Inferior parietal cortex (tissue), 1 donor: Measurements from ENCODE around the gene CNPY2.
"Not testable (repeated sequence)": the region's sequence is repeated elsewhere in the genome, so short reads cannot be mapped to it uniquely, and the experiment has no call there.

Source experiments
- DNase-seq: peaks from one replicate; pipeline ENCODE4 v3.0.0-alpha.2; 2016; ENCODE audit errors: extremely low spot score

Gene CNPY2

GRCh38 chr12:56315622-56316473, at the start of gene CNPY2:
CNPY2 (minus strand) TSS chr12:56315988; CDS start chr12:56315217, 771 bp downstream.
- peak; percentile 92 for DNase-seq

GRCh38 chr12:56362130-56363059, 46.6 kb upstream of the CNPY2 start, which contains the start of gene APOF:
APOF (minus strand) TSS chr12:56362857; CDS start chr12:56362745, 112 bp downstream.
- DNase-seq = no peak

GRCh38 chr12:56361487-56362129, 45.8 kb upstream of the CNPY2 start:
- no peak for DNase-seq

- peak; percentile 99 for DNase-seq
Observed at GRCh38 chr12:56359851-56360767, 44.3 kb upstream of the CNPY2 start, which contains the start of gene STAT2. STAT2 (minus strand) TSS chr12:56360107; CDS start chr12:56356571, 3,536 bp downstream.

GRCh38 chr12:56358836-56359532, 43.2 kb upstream of the CNPY2 start:
- DNase-seq = peak; percentile 63

- DNase-seq = no peak
Observed at GRCh38 chr12:56351325-56351724, 35.5 kb upstream of the CNPY2 start.

GRCh38 chr12:56350662-56351061, 34.9 kb upstream of the CNPY2 start:
- no peak for DNase-seq

- no peak for DNase-seq
Observed at GRCh38 chr12:56348776-56349175, 33.0 kb upstream of the CNPY2 start.

GRCh38 chr12:56347255-56347654, 31.5 kb upstream of the CNPY2 start:
- not testable (repeated sequence) for DNase-seq

GRCh38 chr12:56346675-56347074, 30.9 kb upstream of the CNPY2 start:
- no peak for DNase-seq

GRCh38 chr12:56342290-56342689, 26.5 kb upstream of the CNPY2 start:
- DNase-seq = not testable (repeated sequence)

GRCh38 chr12:56341616-56342015, 25.8 kb upstream of the CNPY2 start:
- no peak for DNase-seq

- no peak for DNase-seq
Observed at GRCh38 chr12:56339158-56339422, 23.3 kb upstream of the CNPY2 start.

GRCh38 chr12:56338308-56339157, 22.7 kb upstream of the CNPY2 start, which contains the start of gene IL23A:
IL23A (plus strand) TSS chr12:56338884; CDS start chr12:56339045, 161 bp downstream.
- no peak for DNase-seq

- DNase-seq = no peak
Observed at GRCh38 chr12:56337753-56338251, 22.0 kb upstream of the CNPY2 start.

GRCh38 chr12:56336361-56337167, 20.8 kb upstream of the CNPY2 start:
- DNase-seq = peak; percentile 15

- not testable (repeated sequence) for DNase-seq
Observed at GRCh38 chr12:56335527-56335926, 19.7 kb upstream of the CNPY2 start.

- peak; percentile 9 for DNase-seq
Observed at GRCh38 chr12:56334490-56334793, 18.7 kb upstream of the CNPY2 start.
